WTC11 (cell line): Measurements from ENCODE around the gene PLEKHG7. TPM values are rescaled to one million over a fixed set of nuclear protein-coding genes. Genes with fewer than 3 reads are reported as not detected.

ENCODE experiments used
- ATAC-seq: fragments of 200-7000 bp; cut with Tn5 transposase; 2 replicates; pipeline ENCODE4 v1.10.0; 2021; ENCODE audit warnings: mild to moderate bottlenecking, moderate library complexity
- CTCF ChIA-PET: fragments of 300-600 bp; sonication (Branson Sonifier 250); formaldehyde crosslinking; loops from one replicate; lab custom pipeline; 2021; ENCODE audit warnings: antibody characterized with exemption; lab: Charles Lee
- POLR2A ChIA-PET: fragments of 350-600 bp; sonication (Branson Sonifier 250); formaldehyde crosslinking; loops from one replicate; lab custom pipeline; 2021; ENCODE audit warnings: antibody characterized with exemption; lab: Charles Lee
- DNase-seq: peaks from one replicate; pipeline ENCODE4 v3.0.0; 2021; ENCODE audit warnings: low spot score
- H3K27ac Mint-ChIP-seq: 2 replicates; pipeline ENCODE4 v1.8.0; 2021; ENCODE audit warnings: mixed read lengths
- H3K27me3 Mint-ChIP-seq: 2 replicates; pipeline ENCODE4 v1.8.0; 2021; ENCODE audit warnings: low read depth, mild to moderate bottlenecking, moderate library complexity, mixed read lengths
- H3K36me3 Mint-ChIP-seq: 2 replicates; pipeline ENCODE4 v1.8.0; 2021; ENCODE audit warnings: mixed read lengths
- H3K4me1 Mint-ChIP-seq: 2 replicates; pipeline ENCODE4 v1.8.0; 2022; ENCODE audit warnings: mixed read lengths
- H3K4me3 Mint-ChIP-seq: 2 replicates; pipeline ENCODE4 v1.8.0; 2021; ENCODE audit warnings: mild to moderate bottlenecking, moderate library complexity, mixed read lengths
- H3K9me3 Mint-ChIP-seq: 2 replicates; pipeline ENCODE4 v1.8.0; 2021; ENCODE audit warnings: mixed read lengths
- ATF1 ChIP-seq: sonication (generic); formaldehyde crosslinking; IDR thresholded peaks from 2 replicates; pipeline ENCODE4 v1.8.1; 2023; ENCODE audit warnings: mild to moderate bottlenecking, moderate library complexity, missing genetic modification reagents
- CBFB ChIP-seq: sonication (generic); formaldehyde crosslinking; IDR thresholded peaks from 2 replicates; pipeline ENCODE4 v1.8.1; 2022; ENCODE audit warnings: mild to moderate bottlenecking, low read depth, missing genetic modification reagents
- CREB1 ChIP-seq: sonication (generic); formaldehyde crosslinking; IDR thresholded peaks from 2 replicates; pipeline ENCODE4 v1.8.0; 2023; ENCODE audit warnings: mild to moderate bottlenecking, missing genetic modification reagents
- CREM ChIP-seq: sonication (generic); formaldehyde crosslinking; IDR thresholded peaks from 2 replicates; pipeline ENCODE4 v1.8.1; 2022; ENCODE audit warnings: mild to moderate bottlenecking, missing genetic modification reagents, moderate library complexity
- EMX1 ChIP-seq: fragments of 250-450 bp; sonication (Bioruptor Pico); IDR thresholded peaks from 2 replicates; pipeline ENCODE4 v1.8.0; 2021; ENCODE audit warnings: mild to moderate bottlenecking
- IRF2 ChIP-seq: sonication (generic); formaldehyde crosslinking; IDR thresholded peaks from 2 replicates; pipeline ENCODE4 v1.8.0; 2022; ENCODE audit warnings: low read depth, missing genetic modification reagents, borderline replicate concordance
- JUN ChIP-seq: sonication (generic); formaldehyde crosslinking; IDR thresholded peaks from 2 replicates; pipeline ENCODE4 v1.8.0; 2023; ENCODE audit warnings: mild to moderate bottlenecking, missing genetic modification reagents
- KAT7 ChIP-seq: sonication (generic); formaldehyde crosslinking; IDR thresholded peaks from 2 replicates; pipeline ENCODE4 v1.8.1; 2023; ENCODE audit warnings: missing genetic modification reagents, mild to moderate bottlenecking, borderline replicate concordance
- MXD4 ChIP-seq: fragments of 250-450 bp; sonication (Bioruptor Pico); IDR thresholded peaks from 2 replicates; pipeline ENCODE4 v1.8.0; 2021; ENCODE audit warnings: mild to moderate bottlenecking, moderate library complexity, borderline replicate concordance
- NFATC4 ChIP-seq: fragments of 250-450 bp; sonication (Bioruptor Pico); IDR thresholded peaks from 2 replicates; pipeline ENCODE4 v1.9.0; 2021; ENCODE audit warnings: mild to moderate bottlenecking
- NFE2L1 ChIP-seq: sonication (generic); formaldehyde crosslinking; IDR thresholded peaks from 2 replicates; pipeline ENCODE4 v1.8.1; 2023; ENCODE audit warnings: missing genetic modification reagents
- NFYB ChIP-seq: sonication (generic); formaldehyde crosslinking; conservative IDR thresholded peaks from 2 replicates; pipeline ENCODE4 v1.8.0; 2022; ENCODE audit warnings: low read depth, missing genetic modification reagents
- NR3C1 ChIP-seq: sonication (generic); formaldehyde crosslinking; conservative IDR thresholded peaks from 2 replicates; pipeline ENCODE4 v1.8.1; 2023; ENCODE audit warnings: low read depth, mild to moderate bottlenecking, missing genetic modification reagents
- RORB ChIP-seq: fragments of 250-450 bp; sonication (Bioruptor Pico); IDR thresholded peaks from 2 replicates; pipeline ENCODE4 v1.9.0; 2021; ENCODE audit warnings: mild to moderate bottlenecking
- SMAD4 ChIP-seq: sonication (generic); formaldehyde crosslinking; IDR thresholded peaks from 2 replicates; pipeline ENCODE4 v1.8.0; 2022; ENCODE audit warnings: mild to moderate bottlenecking, missing genetic modification reagents
- TP53 ChIP-seq: sonication (generic); formaldehyde crosslinking; IDR thresholded peaks from 2 replicates; pipeline ENCODE4 v1.8.1; 2023; ENCODE audit warnings: mild to moderate bottlenecking, missing genetic modification reagents
- ZNF121 ChIP-seq: sonication (generic); formaldehyde crosslinking; IDR thresholded peaks from 2 replicates; pipeline ENCODE4 v1.8.0; 2023; ENCODE audit warnings: missing genetic modification reagents
- ZNF396 ChIP-seq: fragments of 250-450 bp; sonication (Bioruptor Pico); IDR thresholded peaks from 2 replicates; pipeline ENCODE4 v1.8.0; 2021; ENCODE audit warnings: mild to moderate bottlenecking, moderate library complexity, borderline replicate concordance
- ZNF416 ChIP-seq: fragments of 250-450 bp; sonication (Bioruptor Pico); IDR thresholded peaks from 2 replicates; pipeline ENCODE4 v1.9.0; 2021; ENCODE audit warnings: mild to moderate bottlenecking, inconsistent platforms
- ZNF671 ChIP-seq: fragments of 250-450 bp; sonication (Bioruptor Pico); IDR thresholded peaks from 2 replicates; pipeline ENCODE4 v1.8.0; 2021; ENCODE audit warnings: mild to moderate bottlenecking
- total RNA-seq: library from RNA; stranded (reverse); gene quantifications from 3 replicates; pipeline ENCODE4 v1.2.3, GENCODE V29; 2021
- TF ChIP-seq, protein P1 (sequence below): fragments of 250-450 bp; sonication (Bioruptor Pico); IDR thresholded peaks from 2 replicates; pipeline ENCODE4 v1.9.0; 2021; ENCODE audit warnings: mild to moderate bottlenecking
- TF ChIP-seq, protein P2 (sequence below): fragments of 250-450 bp; sonication (Bioruptor Pico); IDR thresholded peaks from 2 replicates; pipeline ENCODE4 v1.9.0; 2021; ENCODE audit warnings: mild to moderate bottlenecking, borderline replicate concordance
- TF ChIP-seq, protein P3 (sequence below): sonication (generic); formaldehyde crosslinking; IDR thresholded peaks from 2 replicates; pipeline ENCODE4 v1.8.1; 2023; ENCODE audit warnings: mild to moderate bottlenecking, missing genetic modification reagents, moderate library complexity
- TF ChIP-seq, protein P4 (sequence below): sonication (generic); formaldehyde crosslinking; IDR thresholded peaks from 2 replicates; pipeline ENCODE4 v1.8.0; 2023; ENCODE audit warnings: missing genetic modification reagents, mild to moderate bottlenecking, borderline replicate concordance
- TF ChIP-seq, protein P5 (sequence below): sonication (generic); formaldehyde crosslinking; IDR thresholded peaks from 2 replicates; pipeline ENCODE4 v1.8.0; 2022; ENCODE audit warnings: mild to moderate bottlenecking, missing genetic modification reagents

The PLEKHG7 gene
- total RNA-seq, 1 experiment from 2014 or later: not detected

DNA sequence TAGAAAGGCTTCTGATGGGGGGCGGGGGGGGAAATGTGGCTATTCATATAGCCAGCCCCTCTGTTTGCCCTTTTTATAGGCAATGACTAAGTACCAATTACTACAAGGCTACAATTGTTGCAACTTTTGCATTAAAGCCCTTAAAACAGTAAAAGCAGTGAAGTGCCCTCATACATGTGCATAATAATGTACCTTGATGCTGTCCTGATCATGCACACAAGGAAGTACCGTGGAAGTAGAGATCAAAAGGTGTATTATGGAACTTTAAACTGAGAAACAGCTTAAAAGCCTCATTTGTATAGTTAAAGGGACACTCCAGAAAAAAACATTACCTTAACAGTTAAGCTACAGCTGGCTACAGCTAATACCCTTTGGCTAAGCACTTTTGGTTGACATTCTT, 111.8 kb downstream of the PLEKHG7 start:
- CTCF ChIA-PET: no interaction called here
- Mint-ChIP-seq H3K27me3 (no peaks in the 10 kb centered on the region), H3K4me1 (no peaks in the 10 kb centered on the region)
- DNase-seq: no peak
- no peak for TF ChIP-seq NFYB (CRISPR knock-in tag)
- TF ChIP-seq, protein P1, sequence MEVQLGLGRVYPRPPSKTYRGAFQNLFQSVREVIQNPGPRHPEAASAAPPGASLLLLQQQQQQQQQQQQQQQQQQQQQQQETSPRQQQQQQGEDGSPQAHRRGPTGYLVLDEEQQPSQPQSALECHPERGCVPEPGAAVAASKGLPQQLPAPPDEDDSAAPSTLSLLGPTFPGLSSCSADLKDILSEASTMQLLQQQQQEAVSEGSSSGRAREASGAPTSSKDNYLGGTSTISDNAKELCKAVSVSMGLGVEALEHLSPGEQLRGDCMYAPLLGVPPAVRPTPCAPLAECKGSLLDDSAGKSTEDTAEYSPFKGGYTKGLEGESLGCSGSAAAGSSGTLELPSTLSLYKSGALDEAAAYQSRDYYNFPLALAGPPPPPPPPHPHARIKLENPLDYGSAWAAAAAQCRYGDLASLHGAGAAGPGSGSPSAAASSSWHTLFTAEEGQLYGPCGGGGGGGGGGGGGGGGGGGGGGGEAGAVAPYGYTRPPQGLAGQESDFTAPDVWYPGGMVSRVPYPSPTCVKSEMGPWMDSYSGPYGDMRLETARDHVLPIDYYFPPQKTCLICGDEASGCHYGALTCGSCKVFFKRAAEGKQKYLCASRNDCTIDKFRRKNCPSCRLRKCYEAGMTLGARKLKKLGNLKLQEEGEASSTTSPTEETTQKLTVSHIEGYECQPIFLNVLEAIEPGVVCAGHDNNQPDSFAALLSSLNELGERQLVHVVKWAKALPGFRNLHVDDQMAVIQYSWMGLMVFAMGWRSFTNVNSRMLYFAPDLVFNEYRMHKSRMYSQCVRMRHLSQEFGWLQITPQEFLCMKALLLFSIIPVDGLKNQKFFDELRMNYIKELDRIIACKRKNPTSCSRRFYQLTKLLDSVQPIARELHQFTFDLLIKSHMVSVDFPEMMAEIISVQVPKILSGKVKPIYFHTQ (CRISPR knock-in tag): no peak
- TF ChIP-seq, protein P2, sequence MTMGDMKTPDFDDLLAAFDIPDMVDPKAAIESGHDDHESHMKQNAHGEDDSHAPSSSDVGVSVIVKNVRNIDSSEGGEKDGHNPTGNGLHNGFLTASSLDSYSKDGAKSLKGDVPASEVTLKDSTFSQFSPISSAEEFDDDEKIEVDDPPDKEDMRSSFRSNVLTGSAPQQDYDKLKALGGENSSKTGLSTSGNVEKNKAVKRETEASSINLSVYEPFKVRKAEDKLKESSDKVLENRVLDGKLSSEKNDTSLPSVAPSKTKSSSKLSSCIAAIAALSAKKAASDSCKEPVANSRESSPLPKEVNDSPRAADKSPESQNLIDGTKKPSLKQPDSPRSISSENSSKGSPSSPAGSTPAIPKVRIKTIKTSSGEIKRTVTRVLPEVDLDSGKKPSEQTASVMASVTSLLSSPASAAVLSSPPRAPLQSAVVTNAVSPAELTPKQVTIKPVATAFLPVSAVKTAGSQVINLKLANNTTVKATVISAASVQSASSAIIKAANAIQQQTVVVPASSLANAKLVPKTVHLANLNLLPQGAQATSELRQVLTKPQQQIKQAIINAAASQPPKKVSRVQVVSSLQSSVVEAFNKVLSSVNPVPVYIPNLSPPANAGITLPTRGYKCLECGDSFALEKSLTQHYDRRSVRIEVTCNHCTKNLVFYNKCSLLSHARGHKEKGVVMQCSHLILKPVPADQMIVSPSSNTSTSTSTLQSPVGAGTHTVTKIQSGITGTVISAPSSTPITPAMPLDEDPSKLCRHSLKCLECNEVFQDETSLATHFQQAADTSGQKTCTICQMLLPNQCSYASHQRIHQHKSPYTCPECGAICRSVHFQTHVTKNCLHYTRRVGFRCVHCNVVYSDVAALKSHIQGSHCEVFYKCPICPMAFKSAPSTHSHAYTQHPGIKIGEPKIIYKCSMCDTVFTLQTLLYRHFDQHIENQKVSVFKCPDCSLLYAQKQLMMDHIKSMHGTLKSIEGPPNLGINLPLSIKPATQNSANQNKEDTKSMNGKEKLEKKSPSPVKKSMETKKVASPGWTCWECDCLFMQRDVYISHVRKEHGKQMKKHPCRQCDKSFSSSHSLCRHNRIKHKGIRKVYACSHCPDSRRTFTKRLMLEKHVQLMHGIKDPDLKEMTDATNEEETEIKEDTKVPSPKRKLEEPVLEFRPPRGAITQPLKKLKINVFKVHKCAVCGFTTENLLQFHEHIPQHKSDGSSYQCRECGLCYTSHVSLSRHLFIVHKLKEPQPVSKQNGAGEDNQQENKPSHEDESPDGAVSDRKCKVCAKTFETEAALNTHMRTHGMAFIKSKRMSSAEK (CRISPR knock-in tag): no peak
- TF ChIP-seq NFE2L1 (CRISPR knock-in tag): no peak
- TF ChIP-seq IRF2 (CRISPR knock-in tag): no peak
- no peak for TF ChIP-seq ZNF416 (CRISPR knock-in tag)
- TF ChIP-seq NR3C1 (CRISPR knock-in tag): no peak
- no peak for TF ChIP-seq ATF1
- TF ChIP-seq ZNF396 (CRISPR knock-in tag): no peak
- TF ChIP-seq TP53: no peak
- no peak for TF ChIP-seq JUN
- TF ChIP-seq NFATC4: no peak
- no peak for TF ChIP-seq SMAD4
- TF ChIP-seq CBFB: no peak
- TF ChIP-seq CREB1 (CRISPR knock-in tag): no peak
- TF ChIP-seq KAT7 (CRISPR knock-in tag): no peak
- TF ChIP-seq, protein P3, sequence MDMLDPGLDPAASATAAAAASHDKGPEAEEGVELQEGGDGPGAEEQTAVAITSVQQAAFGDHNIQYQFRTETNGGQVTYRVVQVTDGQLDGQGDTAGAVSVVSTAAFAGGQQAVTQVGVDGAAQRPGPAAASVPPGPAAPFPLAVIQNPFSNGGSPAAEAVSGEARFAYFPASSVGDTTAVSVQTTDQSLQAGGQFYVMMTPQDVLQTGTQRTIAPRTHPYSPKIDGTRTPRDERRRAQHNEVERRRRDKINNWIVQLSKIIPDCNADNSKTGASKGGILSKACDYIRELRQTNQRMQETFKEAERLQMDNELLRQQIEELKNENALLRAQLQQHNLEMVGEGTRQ: no peak
- TF ChIP-seq MXD4 (CRISPR knock-in tag): no peak
- no peak for TF ChIP-seq EMX1 (CRISPR knock-in tag)
- TF ChIP-seq, all 79 proteins: peak for 0
- no peak overlapping the region for H3K4me3 Mint-ChIP-seq
- no peaks in the 10 kb centered on the region for H3K9me3 Mint-ChIP-seq
- ATAC-seq: no peak
- H3K27ac Mint-ChIP-seq: no peak overlapping the region
- POLR2A ChIA-PET: no interaction called here
- peaks cover 3% of the 10 kb centered on the region for H3K36me3 Mint-ChIP-seq

DNA sequence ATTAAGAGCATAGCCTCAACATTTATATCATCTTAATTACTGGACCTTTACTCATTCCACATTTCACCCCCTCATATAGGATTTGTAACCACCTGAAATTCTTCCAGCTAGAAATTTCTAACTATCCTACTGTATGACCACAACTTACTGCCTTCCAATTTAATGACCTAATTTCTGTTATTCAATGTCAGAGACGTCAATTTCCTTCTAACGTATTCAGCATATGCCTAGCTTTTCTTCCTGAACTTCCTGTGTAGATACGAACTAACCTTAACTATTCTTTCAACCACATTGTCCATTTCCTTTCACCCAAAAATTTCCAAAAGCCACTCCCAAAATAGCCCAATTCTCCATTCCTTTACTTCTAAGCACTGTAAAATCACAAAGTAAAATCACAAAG, 118.4 kb downstream of the PLEKHG7 start:
- ChIA-PET CTCF (no interaction called here), POLR2A (no interaction called here)
- no peaks in the 10 kb centered on the region for H3K27me3 Mint-ChIP-seq
- no peak overlapping the region for H3K4me3 Mint-ChIP-seq
- H3K9me3 Mint-ChIP-seq: no peaks in the 10 kb centered on the region
- H3K36me3 Mint-ChIP-seq: no peaks in the 10 kb centered on the region
- H3K4me1 Mint-ChIP-seq: no peaks in the 10 kb centered on the region
- ATAC-seq (no peak), DNase-seq (no peak)
- H3K27ac Mint-ChIP-seq: no peak overlapping the region
- TF ChIP-seq CREM (CRISPR knock-in tag) (no peak), CBFB (no peak), RORB (no peak), ZNF121 (CRISPR knock-in tag) (no peak), ZNF671 (CRISPR knock-in tag) (no peak)
- TF ChIP-seq, protein P4, sequence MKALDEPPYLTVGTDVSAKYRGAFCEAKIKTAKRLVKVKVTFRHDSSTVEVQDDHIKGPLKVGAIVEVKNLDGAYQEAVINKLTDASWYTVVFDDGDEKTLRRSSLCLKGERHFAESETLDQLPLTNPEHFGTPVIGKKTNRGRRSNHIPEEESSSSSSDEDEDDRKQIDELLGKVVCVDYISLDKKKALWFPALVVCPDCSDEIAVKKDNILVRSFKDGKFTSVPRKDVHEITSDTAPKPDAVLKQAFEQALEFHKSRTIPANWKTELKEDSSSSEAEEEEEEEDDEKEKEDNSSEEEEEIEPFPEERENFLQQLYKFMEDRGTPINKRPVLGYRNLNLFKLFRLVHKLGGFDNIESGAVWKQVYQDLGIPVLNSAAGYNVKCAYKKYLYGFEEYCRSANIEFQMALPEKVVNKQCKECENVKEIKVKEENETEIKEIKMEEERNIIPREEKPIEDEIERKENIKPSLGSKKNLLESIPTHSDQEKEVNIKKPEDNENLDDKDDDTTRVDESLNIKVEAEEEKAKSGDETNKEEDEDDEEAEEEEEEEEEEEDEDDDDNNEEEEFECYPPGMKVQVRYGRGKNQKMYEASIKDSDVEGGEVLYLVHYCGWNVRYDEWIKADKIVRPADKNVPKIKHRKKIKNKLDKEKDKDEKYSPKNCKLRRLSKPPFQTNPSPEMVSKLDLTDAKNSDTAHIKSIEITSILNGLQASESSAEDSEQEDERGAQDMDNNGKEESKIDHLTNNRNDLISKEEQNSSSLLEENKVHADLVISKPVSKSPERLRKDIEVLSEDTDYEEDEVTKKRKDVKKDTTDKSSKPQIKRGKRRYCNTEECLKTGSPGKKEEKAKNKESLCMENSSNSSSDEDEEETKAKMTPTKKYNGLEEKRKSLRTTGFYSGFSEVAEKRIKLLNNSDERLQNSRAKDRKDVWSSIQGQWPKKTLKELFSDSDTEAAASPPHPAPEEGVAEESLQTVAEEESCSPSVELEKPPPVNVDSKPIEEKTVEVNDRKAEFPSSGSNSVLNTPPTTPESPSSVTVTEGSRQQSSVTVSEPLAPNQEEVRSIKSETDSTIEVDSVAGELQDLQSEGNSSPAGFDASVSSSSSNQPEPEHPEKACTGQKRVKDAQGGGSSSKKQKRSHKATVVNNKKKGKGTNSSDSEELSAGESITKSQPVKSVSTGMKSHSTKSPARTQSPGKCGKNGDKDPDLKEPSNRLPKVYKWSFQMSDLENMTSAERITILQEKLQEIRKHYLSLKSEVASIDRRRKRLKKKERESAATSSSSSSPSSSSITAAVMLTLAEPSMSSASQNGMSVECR (CRISPR knock-in tag): no peak
- TF ChIP-seq, protein P5, sequence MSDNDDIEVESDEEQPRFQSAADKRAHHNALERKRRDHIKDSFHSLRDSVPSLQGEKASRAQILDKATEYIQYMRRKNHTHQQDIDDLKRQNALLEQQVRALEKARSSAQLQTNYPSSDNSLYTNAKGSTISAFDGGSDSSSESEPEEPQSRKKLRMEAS (CRISPR knock-in tag): no peak
